Suprapubic skin (tissue), 4 donors: ENCODE measurements around the gene MYO1E.

Source experiments
- CTCF ChIP-seq, 2 donors: fragments of 200-600 bp in 1 of 2; fragments of 450-650 bp in 1 of 2; sonication (generic) in 1 of 2; IDR thresholded peaks; one replicate each; pipeline ENCODE4 v1.5.1; 2016 to 2019; ENCODE audit warnings: antibody characterized with exemption in 2 of 2, mild to moderate bottlenecking in 1 of 2, moderate library complexity in 1 of 2
- EP300 ChIP-seq: sonication (generic); formaldehyde crosslinking; IDR thresholded peaks from one replicate; pipeline ENCODE4 v1.6.1; 2017; ENCODE audit warnings: antibody characterized with exemption
- POLR2A ChIP-seq, 2 donors: fragments of 450-650 bp; IDR thresholded peaks; one replicate each; pipeline ENCODE4 v1.6.1; 2017; ENCODE audit warnings: antibody characterized with exemption in 2 of 2, mild to moderate bottlenecking in 2 of 2, moderate library complexity in 2 of 2
- POLR2AphosphoS5 ChIP-seq, 3 donors: sonication (generic); formaldehyde crosslinking; IDR thresholded peaks; one replicate each; pipeline ENCODE4 v1.6.1; 2017; ENCODE audit warnings: antibody characterized with exemption in 3 of 3

GRCh38 chr15:59298854-59299250 lies 73.8 kb downstream of the MYO1E start:
- TF ChIP-seq POLR2A (IDR thresholded peaks at IDR 0.05) (no peak), CTCF (IDR thresholded peaks at IDR 0.05) (no peak), POLR2AphosphoS5 (IDR thresholded peaks at IDR 0.05) (no peak), EP300 (no peak)
